Effector CD4-positive, alpha-beta T cell (primary cell): ENCODE measurements around the gene HSPBP1.

ENCODE experiments used
- DNase-seq: peaks from one replicate; pipeline ENCODE4 v3.0.0-alpha.2; 2020

HSPBP1 gene

GRCh38 chr19:55304980-55305379 is 25.1 kb upstream of the HSPBP1 start:
- DNase-seq = no peak

GRCh38 chr19:55304279-55304978 is 24.5 kb upstream of the HSPBP1 start:
- no peak for DNase-seq

GRCh38 chr19:55303477-55303876 is 23.6 kb upstream of the HSPBP1 start:
- no peak for DNase-seq

- no peak for DNase-seq
Measured at GRCh38 chr19:55302318-55302703, 22.4 kb upstream of the HSPBP1 start.

- peak; percentile 89 for DNase-seq
Measured at GRCh38 chr19:55301459-55302317, 21.8 kb upstream of the HSPBP1 start.

GRCh38 chr19:55300886-55301458 is 21.1 kb upstream of the HSPBP1 start:
- no peak for DNase-seq

GRCh38 chr19:55299991-55300390 is 20.1 kb upstream of the HSPBP1 start:
- DNase-seq = no peak

GRCh38 chr19:55297267-55297666 is 17.4 kb upstream of the HSPBP1 start:
- no peak for DNase-seq

- DNase-seq = no peak
Measured at GRCh38 chr19:55289117-55289796, 9.3 kb upstream of the HSPBP1 start.

GRCh38 chr19:55287361-55288079 is 7.6 kb upstream of the HSPBP1 start:
- DNase-seq = no peak

- no peak for DNase-seq
Measured at GRCh38 chr19:55285229-55285890, 5.5 kb upstream of the HSPBP1 start.

- DNase-seq = no peak
Measured at GRCh38 chr19:55284405-55285058, 4.6 kb upstream of the HSPBP1 start.

GRCh38 chr19:55283548-55284377 is 3.9 kb upstream of the HSPBP1 start, which contains the start of gene BRSK1:
Gene BRSK1 (plus strand): TSS chr19:55283997. CDS start chr19:55284443, 446 bp downstream.
- peak; percentile 21 for DNase-seq

GRCh38 chr19:55279340-55279739 is 570 bp downstream of the HSPBP1 start:
- no peak for DNase-seq

- DNase-seq = no peak
Measured at GRCh38 chr19:55278391-55279135, 1.3 kb downstream of the HSPBP1 start.

- DNase-seq = no peak
Measured at GRCh38 chr19:55277494-55277893, 2.4 kb downstream of the HSPBP1 start.

- DNase-seq = no peak
Measured at GRCh38 chr19:55276720-55277430, 3.0 kb downstream of the HSPBP1 start.

- DNase-seq = no peak
Measured at GRCh38 chr19:55275851-55276719, 3.8 kb downstream of the HSPBP1 start.
